DOHH2 (cell line): ENCODE data around the gene WDR45.

ENCODE experiments used
- H3F3A ChIP-seq: fragments of 200-600 bp; sonication (generic), shearing (Covaris generic); 2 replicates; pipeline ENCODE4 v1.6.0; 2016; ENCODE audit warnings: antibody characterized with exemption, mild to moderate bottlenecking; ENCODE audit not compliant: control insufficient read depth, insufficient read depth
- H3K27ac ChIP-seq: fragments of 200-600 bp; sonication (generic); 2 replicates; pipeline ENCODE4 v1.5.1; 2014; ENCODE audit warnings: low read depth, mild to moderate bottlenecking, low read length, moderate library complexity
- H3K27me3 ChIP-seq: fragments of 200-600 bp; sonication (generic); 2 replicates; pipeline ENCODE4 v1.6.1; 2014; ENCODE audit warnings: mild to moderate bottlenecking, low read length, mixed read lengths; ENCODE audit not compliant: control insufficient read depth
- H3K36me3 ChIP-seq: fragments of 200-600 bp; sonication (generic); 2 replicates; pipeline ENCODE4 v1.6.1; 2014; ENCODE audit warnings: mild to moderate bottlenecking, low read length, moderate library complexity, mixed read lengths; ENCODE audit not compliant: control insufficient read depth
- H3K4me1 ChIP-seq: fragments of 200-600 bp; sonication (generic); 2 replicates; pipeline ENCODE4 v1.6.1; 2014; ENCODE audit warnings: mild to moderate bottlenecking, low read length, mixed read lengths; ENCODE audit not compliant: control insufficient read depth
- H3K4me2 ChIP-seq: fragments of 200-600 bp; sonication (generic); 2 replicates; pipeline ENCODE4 v1.6.0; 2014; ENCODE audit warnings: mild to moderate bottlenecking, low read length, moderate library complexity
- H3K4me3 ChIP-seq: fragments of 200-600 bp; sonication (generic); 2 replicates; pipeline ENCODE4 v1.5.1; 2014; ENCODE audit warnings: mild to moderate bottlenecking, low read length, mixed read lengths
- H3K79me2 ChIP-seq: fragments of 200-600 bp; sonication (generic); 2 replicates; pipeline ENCODE4 v1.6.1; 2014; ENCODE audit warnings: mild to moderate bottlenecking, low read length, mixed read lengths; ENCODE audit not compliant: control insufficient read depth
- H3K9me2 ChIP-seq: fragments of 200-600 bp; sonication (generic); replicated peaks from 2 replicates; pipeline ENCODE4 v1.6.1; 2014; ENCODE audit warnings: mild to moderate bottlenecking, low read length, mixed read lengths; ENCODE audit not compliant: control insufficient read depth
- H3K9me3 ChIP-seq: fragments of 200-600 bp; sonication (generic); 2 replicates; pipeline ENCODE4 v1.6.1; 2014; ENCODE audit warnings: antibody characterized with exemption, low read length, mixed read lengths; ENCODE audit not compliant: control insufficient read depth, insufficient read depth
- H4K20me1 ChIP-seq: fragments of 200-600 bp; sonication (generic); 2 replicates; pipeline ENCODE4 v1.6.0; 2014; ENCODE audit warnings: low read depth, mild to moderate bottlenecking, antibody characterized with exemption, low read length, moderate library complexity; ENCODE audit not compliant: control insufficient read depth, insufficient read depth
- CTCF ChIP-seq: fragments of 200-600 bp; sonication (generic); IDR thresholded peaks from one replicate; pipeline ENCODE4 v1.5.1; 2014; ENCODE audit warnings: antibody characterized with exemption, mild to moderate bottlenecking, low read depth, low read length; ENCODE audit not compliant: poor library complexity, severe bottlenecking
- EZH2phosphoT487 ChIP-seq: fragments of 200-600 bp; sonication (generic); IDR thresholded peaks from 2 replicates; pipeline ENCODE4 v1.6.1; 2017; ENCODE audit warnings: borderline replicate concordance, mild to moderate bottlenecking, antibody characterized with exemption, low read length, moderate library complexity, mixed read lengths

WDR45 gene

GRCh38 chrX:49106930-49107329, 27.2 kb upstream of the WDR45 start:
- H3F3A ChIP-seq: no peaks in the 10 kb centered on the region
- no peaks in the 10 kb centered on the region for H3K27me3 ChIP-seq
- H3K9me2 ChIP-seq: no peaks in the 10 kb centered on the region
- no peak overlapping the region for H3K4me3 ChIP-seq
- no peak overlapping the region for H3K27ac ChIP-seq
- H3K36me3 ChIP-seq: peaks cover 4% of the 10 kb centered on the region; the same call in 1 of the 2 replicates
- H3K4me1 ChIP-seq: peaks cover 2% of the 10 kb centered on the region
- no peaks in the 10 kb centered on the region for H4K20me1 ChIP-seq
- no peaks in the 10 kb centered on the region for H3K79me2 ChIP-seq
- no peak for TF ChIP-seq EZH2phosphoT487
- peak; percentile 27 for TF ChIP-seq CTCF
- no peak overlapping the region for H3K4me2 ChIP-seq
- no peaks in the 10 kb centered on the region for H3K9me3 ChIP-seq

DNA sequence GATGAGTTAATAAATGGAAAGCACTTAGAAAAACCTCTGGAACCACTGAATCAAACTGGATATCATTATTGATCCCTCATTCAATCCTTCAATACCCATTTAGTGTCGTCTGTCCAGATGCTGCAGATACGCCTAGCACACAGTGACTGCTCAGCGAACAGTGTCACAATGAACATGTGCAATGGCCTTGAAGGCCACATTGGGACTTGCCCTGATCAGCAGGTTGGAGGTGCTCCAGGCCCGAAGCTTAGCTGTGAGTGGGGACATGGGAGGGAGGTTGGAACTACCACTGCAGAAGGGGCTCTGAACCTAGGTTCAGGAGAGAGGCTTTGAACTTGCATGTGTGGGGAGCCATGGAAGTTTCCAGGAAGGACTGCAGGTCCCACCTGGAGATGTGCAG, 26.6 kb upstream of the WDR45 start:
- H3K9me2 ChIP-seq: no peaks in the 10 kb centered on the region
- H3K36me3 ChIP-seq: peaks cover 4% of the 10 kb centered on the region; the same call in 1 of the 2 replicates
- no peaks in the 10 kb centered on the region for H3F3A ChIP-seq
- H3K9me3 ChIP-seq: no peaks in the 10 kb centered on the region
- TF ChIP-seq EZH2phosphoT487 (no peak), CTCF (no peak)
- H3K27me3 ChIP-seq: no peaks in the 10 kb centered on the region
- no peak overlapping the region for H3K27ac ChIP-seq
- H3K4me1 ChIP-seq: peaks cover 6% of the 10 kb centered on the region
- no peak overlapping the region for H3K4me3 ChIP-seq
- H3K79me2 ChIP-seq: no peaks in the 10 kb centered on the region
- H3K4me2 ChIP-seq: no peak overlapping the region
- no peaks in the 10 kb centered on the region for H4K20me1 ChIP-seq

GRCh38 chrX:49103637-49104036, 23.9 kb upstream of the WDR45 start:
- no peak overlapping the region for H3K27ac ChIP-seq
- no peak overlapping the region for H3K4me3 ChIP-seq
- TF ChIP-seq CTCF (no peak), EZH2phosphoT487 (no peak)
- H3K9me2 ChIP-seq: no peaks in the 10 kb centered on the region
- H4K20me1 ChIP-seq: no peaks in the 10 kb centered on the region
- no peak overlapping the region for H3K4me2 ChIP-seq
- H3K9me3 ChIP-seq: no peaks in the 10 kb centered on the region
- H3K4me1 ChIP-seq: peaks cover 11% of the 10 kb centered on the region
- no peaks in the 10 kb centered on the region for H3K36me3 ChIP-seq
- no peaks in the 10 kb centered on the region for H3K27me3 ChIP-seq
- 0 out of 2 replicates have a peak, but pooled peaks cover 2% of the 10 kb centered on the region for H3F3A ChIP-seq
- H3K79me2 ChIP-seq: peaks cover 18% of the 10 kb centered on the region
